ENCODE data around the gene GDPD5. TPM values are rescaled to one million over a fixed set of nuclear protein-coding genes. Genes with fewer than 3 reads are reported as not detected.

Gene GDPD5
- total RNA-seq, 6 donors from 2014 or later: 5.7 to 34.6 (median 14.0) TPM

- peaks cover 0 to 19% (median 7%) of the 10 kb centered on the region in 4 donors for H3K4me1 ChIP-seq
- no peak for ATAC-seq (ENCODE audit: low FRiP score in 2 of 2)
- TF ChIP-seq POLR2A (IDR thresholded peaks at IDR 0.05) (no peak), CTCF (IDR thresholded peaks at IDR 0.05) (no peak), EP300 (IDR thresholded peaks at IDR 0.05) (no peak), POLR2AphosphoS5 (IDR thresholded peaks at IDR 0.05) (no peak)
- H3K9me3 ChIP-seq: no peaks in the 10 kb centered on the region
- no peak for DNase-seq
- H3K27me3 ChIP-seq: no peaks in the 10 kb centered on the region
- no peak overlapping the region for H3K27ac ChIP-seq
- no peaks in the 10 kb centered on the region for H3K36me3 ChIP-seq
- 65 to 66% methylated on average over 5 of the region's 5 CpGs for WGBS, 2 donors
- no peak overlapping the region for H3K4me3 ChIP-seq
These were observed 15.1 kb downstream of the GDPD5 start for GRCh38 chr11:75510723-75511019.

GRCh38 chr11:75510004-75510722 lies 15.6 kb downstream of the GDPD5 start:
- Histone ChIP-seq H3K36me3 (no peaks in the 10 kb centered on the region), H3K4me1 (peaks cover 0 to 19% (median 8%) of the 10 kb centered on the region in 4 donors), H3K27me3 (no peaks in the 10 kb centered on the region), H3K27ac (no peak overlapping the region), H3K4me3 (no peak overlapping the region), H3K9me3 (no peaks in the 10 kb centered on the region)
- ATAC-seq (ENCODE audit: low FRiP score in 2 of 2): no peak
- WGBS, 2 donors: 74 to 75% methylated on average over 4 to 9 of the region's 9 CpGs
- DNase-seq: peak in 1 of 2 donors; percentile 49
- TF ChIP-seq EP300 (IDR thresholded peaks at IDR 0.05): no peak
- no peak for TF ChIP-seq POLR2AphosphoS5 (IDR thresholded peaks at IDR 0.05)

GRCh38 chr11:75509020-75509720 lies 16.6 kb downstream of the GDPD5 start:
- DNase-seq: no peak
- peaks cover 0 to 19% (median 8%) of the 10 kb centered on the region in 4 donors for H3K4me1 ChIP-seq
- H3K27me3 ChIP-seq: no peaks in the 10 kb centered on the region
- ATAC-seq (ENCODE audit: low FRiP score in 2 of 2): no peak
- no peaks in the 10 kb centered on the region for H3K36me3 ChIP-seq
- no peaks in the 10 kb centered on the region for H3K9me3 ChIP-seq
- peak overlapping the region in 1 of 4 donors; percentile 15 for H3K27ac ChIP-seq
- 91 to 92% methylated on average over 5 of the region's 5 CpGs for WGBS, 2 donors
- H3K4me3 ChIP-seq: no peak overlapping the region
- TF ChIP-seq POLR2A (IDR thresholded peaks at IDR 0.05) (no peak), POLR2AphosphoS5 (IDR thresholded peaks at IDR 0.05) (no peak), CTCF (IDR thresholded peaks at IDR 0.05) (no peak), EP300 (IDR thresholded peaks at IDR 0.05) (no peak)

- Histone ChIP-seq H3K4me1 (peaks cover 0 to 19% (median 8%) of the 10 kb centered on the region in 4 donors), H3K27ac (no peak overlapping the region), H3K27me3 (no peaks in the 10 kb centered on the region), H3K9me3 (no peaks in the 10 kb centered on the region), H3K4me3 (no peak overlapping the region), H3K36me3 (no peaks in the 10 kb centered on the region)
- DNase-seq (no peak), ATAC-seq (ENCODE audit: low FRiP score in 2 of 2) (no peak)
- TF ChIP-seq POLR2A (IDR thresholded peaks at IDR 0.05): no peak
- no peak for TF ChIP-seq POLR2AphosphoS5 (IDR thresholded peaks at IDR 0.05)
- TF ChIP-seq EP300 (IDR thresholded peaks at IDR 0.05): no peak
- no peak for TF ChIP-seq CTCF (IDR thresholded peaks at IDR 0.05)
- WGBS, 2 donors: 48 to 60% methylated on average over 7 to 8 of the region's 8 CpGs
These were observed 17.6 kb downstream of the GDPD5 start for GRCh38 chr11:75508051-75508561.

- Histone ChIP-seq H3K9me3 (no peaks in the 10 kb centered on the region), H3K36me3 (no peaks in the 10 kb centered on the region), H3K27ac (no peak overlapping the region), H3K4me3 (no peak overlapping the region), H3K4me1 (peaks cover 0 to 19% (median 8%) of the 10 kb centered on the region in 4 donors), H3K27me3 (no peaks in the 10 kb centered on the region)
- 90 to 93% methylated on average over 3 of the region's 3 CpGs for WGBS, 2 donors
- TF ChIP-seq POLR2AphosphoS5 (IDR thresholded peaks at IDR 0.05): no peak
- TF ChIP-seq EP300 (IDR thresholded peaks at IDR 0.05): no peak
- TF ChIP-seq POLR2A (IDR thresholded peaks at IDR 0.05): no peak
- TF ChIP-seq CTCF (IDR thresholded peaks at IDR 0.05): no peak
- DNase-seq (no peak), ATAC-seq (ENCODE audit: low FRiP score in 2 of 2) (no peak)
These were observed 18.2 kb downstream of the GDPD5 start for GRCh38 chr11:75507571-75507970.
